Left lung (tissue), 10 donors: ENCODE data around the gene FETUB. TPM values are rescaled to one million over a fixed set of nuclear protein-coding genes. Genes with fewer than 3 reads are reported as not detected.

Experiments
- ATAC-seq: fragments of 200-7000 bp; cut with Tn5 transposase; one replicate; pipeline ENCODE4 v1.9.1; 2020; ENCODE audit warnings: moderate library complexity
- DNase-seq, 4 donors: peaks; one replicate each; pipeline ENCODE4 v3.0.0-alpha.2; 2013 to 2020
- H3K27ac ChIP-seq, 2 donors: fragments of 200-600 bp; sonication (generic) in 1 of 2; one replicate each; pipeline versions ENCODE4 v1.5.0 to v1.8.0; 2020 to 2021
- H3K27me3 ChIP-seq, 2 donors: fragments of 200-600 bp; sonication (generic) in 1 of 2; one replicate each; pipeline versions ENCODE4 v1.5.0 to v1.8.0; 2020 to 2021
- H3K36me3 ChIP-seq, 2 donors: fragments of 200-600 bp; sonication (generic) in 1 of 2; one replicate each; pipeline versions ENCODE4 v1.5.0 to v1.8.0; 2020 to 2021
- H3K4me1 ChIP-seq, 2 donors: fragments of 200-600 bp; one replicate each; pipeline ENCODE4 v1.8.0; 2021
- H3K4me3 ChIP-seq, 2 donors: fragments of 200-600 bp; sonication (generic) in 1 of 2; one replicate each; pipeline versions ENCODE4 v1.5.0 to v1.8.0; 2020 to 2021; ENCODE audit warnings: mild to moderate bottlenecking in 1 of 2
- H3K9me3 ChIP-seq, 2 donors: fragments of 200-600 bp; sonication (generic) in 1 of 2; one replicate each; pipeline versions ENCODE4 v1.5.0 to v1.8.0; 2020 to 2021
- CTCF ChIP-seq, 2 donors: fragments of 200-600 bp; sonication (generic) in 1 of 2; IDR thresholded peaks; one replicate each; pipeline versions ENCODE4 v1.5.0 to v1.8.0; 2021; ENCODE audit warnings: antibody characterized with exemption in 2 of 2
- intact Hi-C, 2 donors: fragments of 100-400 bp; cut with DNase I; formaldehyde crosslinking; loops; one replicate each; pipeline versions ENCODE4 v1.11.2 to v1.14.2; 2022
- polyA plus RNA-seq, 6 donors: library from polyadenylated mRNA; unstranded; fragments of 120-200 nt; gene quantifications; one replicate each; pipeline ENCODE4 v1.2.1, GENCODE V29; 2013; ENCODE audit not compliant: insufficient read length in 6 of 6
- total RNA-seq, 2 donors: library from RNA; stranded (reverse); fragmentation: NEBNext Ultra II Directional; extraction: Animal tissue kit (Norgen Biotek cat#: 25700); gene quantifications; one replicate each; pipeline ENCODE4 v1.2.1, GENCODE V29; 2021
- donor health status: DM: no; HTN: yes; CAD: no.
- donor health status: DM: no; HTN: no; CAD: no.

FETUB gene
- total and polyA plus RNA-seq, 8 donors: not detected

DNA sequence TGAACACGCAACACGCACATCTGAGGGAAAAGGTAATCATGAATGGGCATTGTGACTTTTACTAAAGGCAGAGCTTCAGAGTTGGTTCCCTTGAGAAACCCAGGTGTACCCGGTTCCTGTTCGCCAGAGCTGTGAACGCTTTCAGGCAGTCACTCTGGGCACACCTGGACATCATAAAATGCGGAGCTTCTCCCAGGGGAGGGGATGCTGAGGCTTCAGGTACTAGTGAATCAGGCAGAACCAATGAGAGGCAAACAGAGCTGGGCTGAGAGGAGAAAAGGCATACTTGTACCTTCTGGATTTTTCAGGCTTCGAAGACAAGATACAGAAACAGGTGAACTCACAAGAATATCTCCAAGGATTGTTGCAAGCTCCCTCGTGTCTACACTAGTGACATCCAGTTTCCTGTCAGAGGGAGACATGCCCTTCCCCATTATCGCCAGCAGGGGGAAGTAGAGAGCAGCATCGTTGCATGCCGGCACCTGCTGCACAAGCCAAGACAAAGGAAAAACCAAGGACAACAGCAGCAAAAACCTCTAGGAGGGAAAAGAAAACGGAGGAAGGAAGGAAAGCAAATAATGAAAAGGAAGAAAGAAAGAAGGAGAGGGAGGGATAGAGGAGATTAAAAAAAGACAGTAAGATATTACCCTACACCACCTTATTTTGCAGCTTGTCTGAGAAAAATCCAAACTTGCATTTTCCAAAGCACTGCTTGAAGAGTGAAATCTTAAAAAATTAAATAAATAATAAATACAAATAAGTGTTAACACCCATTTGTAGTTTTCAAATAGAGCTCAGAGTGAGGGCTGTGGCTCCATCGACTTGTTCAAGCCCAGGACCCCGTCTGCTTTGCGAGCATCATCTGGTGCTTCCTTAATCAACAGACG, 25.4 kb upstream of the FETUB start:
- no peak overlapping the region for H3K4me3 ChIP-seq
- H3K9me3 ChIP-seq: no peaks in the 10 kb centered on the region
- H3K4me1 ChIP-seq: peaks cover 0 to 8% of the 10 kb centered on the region in 2 donors
- H3K27me3 ChIP-seq: peaks cover 0 to 71% of the 10 kb centered on the region in 2 donors
- intact Hi-C loops: loop anchor here in 1 of 2 donors (5.0 kb wide), 1 partner anchor 207 kb away; no protein-coding TSS in a partner anchor
- DNase-seq (peak in 3 of 4 donors; percentile 63 to 78 (median 63)), ATAC-seq (peak; percentile 80)
- no peaks in the 10 kb centered on the region for H3K36me3 ChIP-seq
- no peak overlapping the region for H3K27ac ChIP-seq
- peak; percentile 97 for TF ChIP-seq CTCF (IDR thresholded peaks at IDR 0.05)

DNA sequence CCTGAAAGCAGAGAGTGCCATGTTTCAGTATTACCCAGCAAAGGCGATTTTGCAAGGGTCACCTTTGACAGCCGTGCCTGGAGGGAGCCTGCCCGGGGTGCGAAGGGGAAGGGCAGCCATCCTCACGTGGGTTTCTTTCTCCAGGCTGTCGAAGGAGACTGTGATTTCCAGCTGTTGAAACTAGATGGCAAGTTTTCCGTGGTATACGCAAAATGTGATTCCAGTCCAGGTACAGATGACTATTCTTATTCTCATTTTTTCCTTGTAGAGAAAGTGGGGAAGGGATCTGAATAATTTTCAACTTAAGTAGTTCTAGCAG, 23.9 kb upstream of the FETUB start:
- ATAC-seq: no peak

GRCh38 chr3:186617036-186617946, 22.9 kb upstream of the FETUB start:
- H3K9me3 ChIP-seq: no peaks in the 10 kb centered on the region
- ATAC-seq (peak; percentile 99), DNase-seq (peak; percentile 36 to 97 (median 86))
- intact Hi-C loops: loop anchor here in 1 of 2 donors (5.0 kb wide), 1 partner anchor 205 kb away; no protein-coding TSS in a partner anchor
- H3K4me1 ChIP-seq: peaks cover 0 to 8% of the 10 kb centered on the region in 2 donors
- no peaks in the 10 kb centered on the region for H3K36me3 ChIP-seq
- no peak overlapping the region for H3K27ac ChIP-seq
- no peak overlapping the region for H3K4me3 ChIP-seq
- TF ChIP-seq CTCF (IDR thresholded peaks at IDR 0.05): peak; percentile 83 to 89
- peaks cover 0 to 78% of the 10 kb centered on the region in 2 donors for H3K27me3 ChIP-seq

More for the DNA sequence above, 23.9 kb upstream of the FETUB start:
- Histone ChIP-seq H3K27ac (no peak overlapping the region), H3K4me1 (peaks cover 0 to 8% of the 10 kb centered on the region in 2 donors), H3K4me3 (no peak overlapping the region), H3K36me3 (no peaks in the 10 kb centered on the region), H3K27me3 (peaks cover 0 to 79% of the 10 kb centered on the region in 2 donors), H3K9me3 (no peaks in the 10 kb centered on the region)
- TF ChIP-seq CTCF (IDR thresholded peaks at IDR 0.05): no peak
- DNase-seq: no peak
- intact Hi-C loops: loop anchor here in 1 of 2 donors (5.0 kb wide), 1 partner anchor 206 kb away; no protein-coding TSS in a partner anchor

GRCh38 chr3:186618318-186618938, 21.8 kb upstream of the FETUB start:
- no peak for TF ChIP-seq CTCF (IDR thresholded peaks at IDR 0.05)
- no peak for ATAC-seq
- H3K9me3 ChIP-seq: no peaks in the 10 kb centered on the region
- intact Hi-C loops: loop anchor here in 1 of 2 donors (5.0 kb wide), 1 partner anchor 204 kb away; no protein-coding TSS in a partner anchor
- no peak overlapping the region for H3K4me3 ChIP-seq
- peaks cover 0 to 8% of the 10 kb centered on the region in 2 donors for H3K4me1 ChIP-seq
- no peak for DNase-seq
- no peaks in the 10 kb centered on the region for H3K36me3 ChIP-seq
- peaks cover 0 to 67% of the 10 kb centered on the region in 2 donors for H3K27me3 ChIP-seq
- no peak overlapping the region for H3K27ac ChIP-seq
